SJCRH30 (cell line): Measurements from ENCODE around the gene SPINDOC. TPM values are rescaled to one million over a fixed set of nuclear protein-coding genes. Genes with fewer than 3 reads are reported as not detected.
A peak's percentile ranks its signal among the peaks of the same experiment; 100 is the strongest.
"Not testable (repeated sequence)": the region's sequence is repeated elsewhere in the genome, so short reads cannot be mapped to it uniquely, and the experiment has no call there.

Experiments used
- DNase-seq, 2 experiments: peaks; one replicate each; pipeline ENCODE4 v3.0.0-alpha.2; 2015 to 2020
- H3K27ac ChIP-seq: fragments of 250-450 bp; sonication (Bioruptor Pico); 2 replicates; pipeline ENCODE4 v1.5.1; 2020; ENCODE audit warnings: mild to moderate bottlenecking, moderate library complexity
- H3K27me3 ChIP-seq: fragments of 250-450 bp; sonication (Bioruptor Pico); 2 replicates; pipeline ENCODE4 v1.5.1; 2020; ENCODE audit warnings: mild to moderate bottlenecking, moderate library complexity
- H3K36me3 ChIP-seq: fragments of 250-450 bp; sonication (Bioruptor Pico); 2 replicates; pipeline ENCODE4 v1.5.1; 2020; ENCODE audit warnings: mild to moderate bottlenecking, moderate library complexity
- H3K4me1 ChIP-seq: fragments of 250-450 bp; sonication (Bioruptor Pico); 2 replicates; pipeline ENCODE4 v1.5.1; 2020; ENCODE audit warnings: mild to moderate bottlenecking, moderate library complexity
- H3K4me3 ChIP-seq: fragments of 250-450 bp; sonication (Bioruptor Pico); 2 replicates; pipeline ENCODE4 v1.5.1; 2020; ENCODE audit warnings: mild to moderate bottlenecking, moderate library complexity
- H3K9me3 ChIP-seq: fragments of 250-450 bp; sonication (Bioruptor Pico); replicated peaks from 2 replicates; pipeline ENCODE4 v1.5.1; 2020; ENCODE audit warnings: mild to moderate bottlenecking, moderate library complexity
- total RNA-seq: library from RNA; depleted of rRNA; stranded (reverse); fragments of >200 nt; shearing (Covaris generic); gene quantifications from 2 replicates; pipeline ENCODE4 v1.2.3, GENCODE V29; 2014

The SPINDOC gene
- total RNA-seq, 1 experiment from 2014 or later: 63.7 TPM

DNA sequence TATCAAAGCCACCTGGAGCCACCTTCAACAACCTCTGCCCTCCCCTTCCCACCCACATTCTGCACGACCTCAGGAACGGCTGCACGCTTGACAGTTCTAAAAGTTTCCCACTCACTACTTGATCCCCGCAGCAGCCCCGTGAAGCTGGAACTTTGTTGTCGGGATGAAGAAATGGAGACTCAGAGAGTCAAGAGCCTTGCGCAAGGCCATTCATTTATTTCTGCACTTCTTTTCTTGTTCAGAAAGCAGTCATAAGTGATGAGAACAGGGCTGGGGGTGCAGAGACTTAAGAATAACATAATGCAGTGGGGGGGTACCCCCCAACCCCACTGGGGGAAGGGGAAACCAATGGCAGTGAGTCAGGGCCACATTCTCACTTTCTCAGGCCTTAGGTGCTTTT lies 42.5 kb upstream of the SPINDOC start:
- no peaks in the 10 kb centered on the region for H3K9me3 ChIP-seq
- no peak overlapping the region for H3K4me3 ChIP-seq
- no peak overlapping the region for H3K27ac ChIP-seq
- H3K4me1 ChIP-seq: peaks cover 7% of the 10 kb centered on the region; the same call in 1 of the 2 replicates
- DNase-seq: no peak
- H3K27me3 ChIP-seq: peaks cover 4% of the 10 kb centered on the region; the same call in 1 of the 2 replicates
- no peaks in the 10 kb centered on the region for H3K36me3 ChIP-seq

DNA sequence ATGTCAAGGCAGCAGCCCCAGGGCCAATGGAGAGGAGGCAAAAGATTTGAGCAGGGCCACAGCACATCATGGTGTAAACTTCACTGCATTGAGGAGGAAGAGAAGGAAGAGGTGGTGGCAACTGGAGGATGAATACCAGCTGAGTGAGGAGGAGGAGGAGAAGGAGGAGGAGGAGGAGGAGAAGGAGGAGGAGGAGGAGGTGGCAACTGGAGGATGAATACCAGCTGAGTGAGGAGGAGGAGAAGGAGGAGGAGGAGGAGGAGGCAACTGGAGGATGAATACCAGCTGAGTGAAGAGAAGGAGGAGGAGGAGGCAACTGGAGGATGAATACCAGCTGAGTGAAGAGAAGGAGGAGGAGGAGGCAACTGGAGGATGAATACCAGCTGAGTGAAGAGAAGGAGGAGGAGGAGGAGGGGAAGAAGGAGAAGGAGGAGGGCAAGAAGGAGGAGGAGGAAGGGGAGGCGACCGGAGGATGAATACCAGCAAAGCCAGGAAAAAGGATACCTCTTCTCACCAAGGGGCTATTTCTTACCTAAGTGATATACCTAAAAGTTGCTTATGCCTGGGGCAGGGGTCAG lies 41.4 kb upstream of the SPINDOC start:
- not testable (repeated sequence) for DNase-seq, H3K27me3 ChIP-seq, H3K27ac ChIP-seq, H3K4me3 ChIP-seq, H3K9me3 ChIP-seq, H3K36me3 ChIP-seq, H3K4me1 ChIP-seq

DNA sequence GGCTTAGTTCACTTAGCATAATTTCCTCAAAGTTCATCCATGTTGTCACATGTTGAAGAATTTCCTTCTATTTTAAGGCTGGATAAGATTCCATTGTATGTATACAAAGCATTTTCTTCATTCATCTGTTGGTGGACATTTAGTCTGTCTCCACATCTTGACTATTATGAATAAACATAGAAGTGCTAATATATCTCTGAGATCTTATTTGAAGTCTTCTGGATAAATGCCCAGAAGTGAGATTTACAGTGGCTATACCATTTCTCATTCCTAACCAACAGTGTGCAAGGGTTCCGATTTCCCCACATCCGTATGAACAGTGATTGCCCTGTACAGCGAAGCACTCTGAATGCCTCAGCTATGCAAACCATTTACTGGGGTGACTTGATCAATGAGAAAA lies 38.1 kb upstream of the SPINDOC start:
- no peaks in the 10 kb centered on the region for H3K9me3 ChIP-seq
- no peak overlapping the region for H3K27ac ChIP-seq
- DNase-seq: no peak
- no peak overlapping the region for H3K4me3 ChIP-seq
- no peaks in the 10 kb centered on the region for H3K36me3 ChIP-seq
- H3K27me3 ChIP-seq: peaks cover 4% of the 10 kb centered on the region; the same call in 1 of the 2 replicates
- H3K4me1 ChIP-seq: no peaks in the 10 kb centered on the region

DNA sequence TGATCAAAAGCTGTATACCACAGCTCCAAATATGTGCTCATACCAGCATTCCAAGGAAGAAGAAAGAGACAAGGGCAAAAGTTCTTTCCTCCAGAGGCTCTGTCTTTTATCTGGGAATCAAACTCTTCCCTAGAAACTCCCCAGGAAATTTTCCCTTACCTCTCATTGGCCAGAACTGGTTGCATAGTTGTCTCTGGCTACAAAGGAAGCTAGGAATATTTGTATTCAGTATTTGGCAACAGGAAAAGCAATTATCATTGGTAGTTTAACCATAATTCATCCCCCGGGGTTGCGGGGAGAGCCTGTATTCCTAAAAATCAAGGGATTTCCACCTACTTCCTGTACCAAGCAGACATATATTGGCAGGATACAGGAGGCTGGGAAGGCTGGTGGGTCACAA lies 34.2 kb upstream of the SPINDOC start:
- no peak for DNase-seq

DNA sequence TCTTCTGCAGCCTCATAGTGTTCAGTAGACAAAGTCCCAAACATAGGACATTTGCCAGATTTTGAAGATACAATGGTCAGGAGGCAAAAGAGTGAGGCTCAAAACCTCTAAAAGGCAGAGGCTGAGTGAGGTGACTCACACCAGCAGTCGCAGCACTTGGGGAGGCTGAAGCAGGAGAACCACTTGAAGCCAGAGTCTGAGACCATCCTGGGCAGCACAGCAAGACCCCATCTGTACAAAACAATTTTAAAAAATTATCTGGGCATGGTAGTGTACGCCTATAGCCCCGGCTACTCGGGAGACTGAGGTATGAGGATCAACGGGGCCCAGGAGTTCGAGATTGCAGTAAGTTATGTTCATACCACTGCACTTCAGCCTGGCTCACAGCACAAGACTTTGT lies 30.5 kb upstream of the SPINDOC start:
- H3K36me3 ChIP-seq: no peaks in the 10 kb centered on the region
- no peak for DNase-seq
- H3K4me1 ChIP-seq: peaks cover 5% of the 10 kb centered on the region
- no peaks in the 10 kb centered on the region for H3K9me3 ChIP-seq
- H3K4me3 ChIP-seq: no peak overlapping the region
- no peaks in the 10 kb centered on the region for H3K27me3 ChIP-seq
- H3K27ac ChIP-seq: no peak overlapping the region

More for the DNA sequence above, 34.2 kb upstream of the SPINDOC start:
- H3K36me3 ChIP-seq: no peaks in the 10 kb centered on the region
- no peak overlapping the region for H3K27ac ChIP-seq
- H3K4me1 ChIP-seq: no peaks in the 10 kb centered on the region; the same call in 1 of the 2 replicates
- no peak overlapping the region for H3K4me3 ChIP-seq
- no peaks in the 10 kb centered on the region for H3K27me3 ChIP-seq
- H3K9me3 ChIP-seq: no peaks in the 10 kb centered on the region

DNA sequence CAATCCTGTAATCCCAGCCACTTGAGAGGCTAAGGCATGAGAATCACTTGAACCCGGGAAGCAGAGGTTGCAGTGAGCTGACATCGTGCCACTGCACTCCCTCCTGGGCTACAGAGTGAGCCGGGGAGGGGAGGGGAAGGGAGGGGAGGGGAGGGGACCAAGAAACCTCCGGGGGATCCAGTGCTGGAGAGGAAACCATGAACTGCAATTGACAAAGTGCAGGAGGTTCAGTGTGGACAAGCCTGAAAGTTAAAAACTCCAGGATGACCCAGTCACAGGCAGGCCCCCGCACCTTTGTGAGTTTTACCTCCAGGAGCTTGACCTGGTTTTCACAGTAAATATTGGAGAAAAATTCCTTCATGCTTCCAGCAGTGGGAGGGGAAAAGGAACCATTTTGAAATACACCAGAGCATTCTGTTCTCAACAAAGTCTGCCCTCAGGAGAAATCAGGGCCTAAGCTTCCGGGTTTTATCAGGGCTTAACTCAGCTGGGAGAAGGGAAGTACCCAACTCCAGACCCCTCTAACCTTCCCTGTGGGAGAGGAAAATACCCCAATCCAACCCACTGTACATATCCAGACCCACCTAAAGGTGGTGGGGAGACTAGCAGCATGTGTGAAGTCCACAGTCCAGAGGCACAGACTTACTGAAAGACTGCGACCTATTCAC lies 29.2 kb upstream of the SPINDOC start:
- Histone ChIP-seq H3K4me1 (peaks cover 5% of the 10 kb centered on the region), H3K9me3 (no peaks in the 10 kb centered on the region), H3K4me3 (no peak overlapping the region), H3K27me3 (no peaks in the 10 kb centered on the region), H3K27ac (no peak overlapping the region), H3K36me3 (no peaks in the 10 kb centered on the region)
- DNase-seq: no peak

DNA sequence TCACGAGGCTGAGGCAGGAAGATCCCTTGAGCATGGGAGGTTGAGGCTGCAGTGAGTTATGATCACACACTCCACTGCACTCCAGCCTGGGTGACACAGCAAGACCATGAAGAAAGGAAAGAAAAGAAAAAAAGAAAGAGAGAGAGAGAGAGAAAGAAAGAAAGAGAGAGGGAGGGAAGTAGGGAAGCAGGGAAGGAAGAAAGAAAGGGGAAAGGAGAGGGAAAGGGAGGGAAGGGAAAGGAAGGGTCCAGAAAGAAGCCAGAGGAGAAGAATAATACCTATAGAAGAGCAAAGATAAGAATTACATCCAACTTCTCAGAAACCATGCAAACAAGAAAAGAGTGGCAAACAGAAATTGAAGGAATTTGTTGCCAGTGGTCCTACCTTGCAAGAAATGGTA lies 27.4 kb upstream of the SPINDOC start:
- H3K36me3 ChIP-seq: no peaks in the 10 kb centered on the region
- no peak overlapping the region for H3K4me3 ChIP-seq
- H3K27ac ChIP-seq: no peak overlapping the region
- no peaks in the 10 kb centered on the region for H3K9me3 ChIP-seq
- no peaks in the 10 kb centered on the region for H3K27me3 ChIP-seq
- no peak for DNase-seq
- peaks cover 5% of the 10 kb centered on the region for H3K4me1 ChIP-seq

DNA sequence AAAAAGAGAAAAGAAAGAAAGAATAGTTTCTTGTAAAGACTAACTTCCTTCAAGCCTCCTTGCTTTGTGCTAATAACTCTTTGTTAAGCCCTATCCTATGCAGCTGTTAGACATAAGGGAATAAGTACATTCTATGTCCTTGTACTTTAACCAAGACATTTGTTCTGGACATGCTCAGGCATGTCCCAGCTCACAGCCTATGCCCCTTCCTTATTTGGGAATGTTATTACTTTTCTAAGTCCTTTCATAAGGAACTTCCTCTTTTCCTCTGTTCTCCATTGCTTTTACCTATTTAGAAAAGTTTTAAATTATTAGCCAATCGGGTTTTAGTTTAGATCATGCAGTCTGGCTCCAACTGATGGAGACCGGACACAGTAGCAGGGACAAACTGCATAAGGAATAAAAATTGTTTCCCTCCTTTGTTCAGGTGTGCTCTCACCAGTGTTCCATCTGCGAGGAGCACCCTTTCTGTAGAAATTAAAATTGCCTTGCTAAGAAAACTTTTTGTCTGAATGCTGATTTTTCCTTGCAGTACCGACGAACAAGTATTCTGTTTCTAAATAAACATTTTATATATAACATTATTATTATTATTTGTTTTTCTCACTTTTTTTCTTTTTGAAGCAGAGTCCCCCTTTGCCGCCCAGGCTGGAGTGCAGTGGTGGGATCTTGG lies 21.6 kb upstream of the SPINDOC start:
- Histone ChIP-seq H3K36me3 (no peaks in the 10 kb centered on the region), H3K9me3 (peaks cover 10% of the 10 kb centered on the region), H3K27me3 (no peaks in the 10 kb centered on the region), H3K4me3 (no peak overlapping the region), H3K4me1 (no peaks in the 10 kb centered on the region), H3K27ac (no peak overlapping the region)
- peak; percentile 33 to 50 for DNase-seq

DNA sequence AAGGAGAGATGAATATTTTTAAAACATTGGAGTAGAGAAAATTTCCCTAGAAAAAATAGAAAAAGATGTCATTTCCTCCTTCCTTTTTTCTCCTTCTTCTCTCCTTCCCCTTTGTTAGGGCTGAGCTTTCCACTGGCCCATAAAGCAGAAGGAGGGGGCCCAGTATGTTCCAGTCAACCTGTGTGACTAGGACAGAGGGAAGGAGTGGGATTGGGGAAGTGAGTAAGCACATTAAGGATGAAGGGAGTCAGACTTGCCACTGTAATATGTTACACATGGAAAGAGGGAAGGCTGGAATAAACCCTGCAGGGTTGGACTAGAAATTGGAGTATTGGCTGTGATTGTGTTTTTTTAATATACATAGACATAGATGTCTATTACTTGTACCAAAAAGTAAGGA lies 20.1 kb upstream of the SPINDOC start:
- Histone ChIP-seq H3K27ac (no peak overlapping the region), H3K9me3 (peaks cover 10% of the 10 kb centered on the region), H3K36me3 (no peaks in the 10 kb centered on the region), H3K4me3 (no peak overlapping the region), H3K27me3 (no peaks in the 10 kb centered on the region), H3K4me1 (no peaks in the 10 kb centered on the region)
- DNase-seq: no peak

DNA sequence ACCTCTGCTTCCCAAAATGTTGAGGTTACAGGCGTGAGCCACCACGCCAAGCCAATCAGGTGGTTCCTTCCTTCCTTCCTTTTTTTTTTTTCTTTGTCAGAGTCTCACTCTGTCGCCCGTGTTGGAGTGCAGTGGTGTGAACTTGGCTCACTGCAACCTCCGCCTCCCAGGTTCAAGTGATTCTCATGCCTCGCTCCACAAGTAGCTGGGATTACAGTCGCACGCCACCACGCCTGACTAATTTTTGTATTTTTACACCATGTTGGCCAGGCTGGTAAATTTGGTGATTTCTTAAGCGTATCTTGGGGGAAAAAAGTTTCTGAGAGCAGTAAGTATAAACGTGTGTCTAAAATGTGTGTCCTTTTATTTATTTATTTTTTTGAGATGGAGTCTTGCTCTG lies 18.2 kb upstream of the SPINDOC start:
- no peak overlapping the region for H3K4me3 ChIP-seq
- peaks cover 10% of the 10 kb centered on the region for H3K9me3 ChIP-seq
- H3K4me1 ChIP-seq: no peaks in the 10 kb centered on the region
- no peak overlapping the region for H3K27ac ChIP-seq
- DNase-seq: no peak
- H3K36me3 ChIP-seq: no peaks in the 10 kb centered on the region
- no peaks in the 10 kb centered on the region for H3K27me3 ChIP-seq

DNA sequence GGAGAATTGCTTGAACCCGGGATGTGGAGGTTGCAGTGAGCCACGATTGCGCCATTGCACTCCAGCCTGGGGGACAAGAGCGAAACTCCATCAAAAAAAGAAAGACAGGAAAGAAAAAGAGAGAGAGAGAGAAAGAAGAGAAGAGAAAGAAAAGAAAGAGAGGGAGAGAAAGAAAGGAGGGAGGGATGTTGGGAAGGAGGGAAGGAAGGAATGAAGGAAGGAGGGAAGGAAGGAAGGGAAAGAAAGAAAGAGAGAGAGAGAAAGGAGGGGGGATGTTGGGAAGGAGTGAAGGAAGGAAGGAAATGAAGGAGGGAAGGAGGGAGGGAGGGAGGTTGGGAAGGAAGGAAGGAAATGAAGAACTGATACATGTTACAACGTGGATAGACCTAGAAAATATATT lies 12.3 kb upstream of the SPINDOC start:
- H3K27me3 ChIP-seq: no peaks in the 10 kb centered on the region
- H3K4me3 ChIP-seq: no peak overlapping the region
- peaks cover 6% of the 10 kb centered on the region; the same call in 1 of the 2 replicates for H3K4me1 ChIP-seq
- no peak for DNase-seq
- H3K9me3 ChIP-seq: no peaks in the 10 kb centered on the region
- H3K27ac ChIP-seq: no peak overlapping the region
- H3K36me3 ChIP-seq: no peaks in the 10 kb centered on the region

DNA sequence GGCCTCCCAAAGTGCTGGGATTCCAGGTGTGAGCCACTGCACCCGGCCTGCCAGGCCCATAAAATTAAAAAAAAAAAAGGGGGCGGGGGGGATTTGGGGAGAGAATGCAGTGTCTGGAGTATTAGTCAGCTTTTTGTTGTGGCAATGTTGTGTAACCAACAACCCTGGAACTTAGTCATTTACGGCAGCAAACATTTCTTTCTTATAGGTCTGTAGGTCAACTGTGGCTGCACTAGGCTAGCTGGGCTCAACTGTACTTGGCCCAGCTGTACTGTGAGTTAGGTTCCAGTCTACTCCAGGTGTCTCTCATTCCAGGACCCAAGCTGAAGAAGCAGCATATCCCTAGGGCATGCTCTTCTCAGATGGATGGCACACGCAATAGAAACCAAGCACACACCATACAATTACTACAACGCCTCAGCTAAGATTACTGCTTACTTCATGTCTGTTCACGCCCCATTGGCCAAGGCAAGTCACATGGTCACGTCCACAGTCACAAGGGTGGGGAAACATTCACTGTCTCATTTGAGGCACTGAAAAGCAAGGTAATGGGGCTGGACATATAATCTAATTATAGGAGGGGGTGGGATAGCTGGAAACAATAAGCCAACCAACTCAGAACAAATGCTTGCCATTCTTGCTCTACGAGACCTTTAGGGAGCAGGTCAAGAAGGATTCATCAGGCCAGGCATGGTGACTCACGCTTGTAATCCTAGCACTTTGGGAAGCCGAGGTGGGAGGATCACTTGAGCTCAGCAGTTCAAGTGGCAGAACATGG lies 10.4 kb upstream of the SPINDOC start:
- Histone ChIP-seq H3K9me3 (no peaks in the 10 kb centered on the region), H3K27ac (no peak overlapping the region), H3K4me1 (peaks cover 6% of the 10 kb centered on the region; the same call in 1 of the 2 replicates), H3K36me3 (no peaks in the 10 kb centered on the region), H3K27me3 (no peaks in the 10 kb centered on the region), H3K4me3 (no peak overlapping the region)
- DNase-seq: peak; percentile 17 to 27

DNA sequence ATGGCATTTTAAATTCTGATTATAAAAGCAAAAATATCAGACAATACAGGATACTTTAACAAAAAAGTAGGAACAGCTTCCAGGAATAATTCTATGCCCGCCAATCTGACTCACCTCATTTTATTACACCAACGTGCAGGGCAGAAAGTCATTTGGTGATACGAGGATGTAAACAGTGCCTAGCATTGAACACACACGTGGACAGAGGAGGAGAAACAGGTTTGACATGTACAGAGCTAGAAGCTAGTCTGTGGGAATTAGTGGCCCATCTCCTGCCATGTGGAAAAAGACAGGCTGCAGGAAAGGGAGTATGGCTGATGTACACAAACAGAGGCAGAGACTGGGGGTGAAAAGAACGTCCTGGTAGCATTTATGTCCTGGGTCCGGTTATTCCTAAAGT lies 9.0 kb upstream of the SPINDOC start:
- Histone ChIP-seq H3K36me3 (no peaks in the 10 kb centered on the region), H3K4me1 (peaks cover 6% of the 10 kb centered on the region; the same call in 1 of the 2 replicates), H3K4me3 (no peak overlapping the region), H3K9me3 (no peaks in the 10 kb centered on the region), H3K27ac (no peak overlapping the region), H3K27me3 (no peaks in the 10 kb centered on the region)
- no peak for DNase-seq

DNA sequence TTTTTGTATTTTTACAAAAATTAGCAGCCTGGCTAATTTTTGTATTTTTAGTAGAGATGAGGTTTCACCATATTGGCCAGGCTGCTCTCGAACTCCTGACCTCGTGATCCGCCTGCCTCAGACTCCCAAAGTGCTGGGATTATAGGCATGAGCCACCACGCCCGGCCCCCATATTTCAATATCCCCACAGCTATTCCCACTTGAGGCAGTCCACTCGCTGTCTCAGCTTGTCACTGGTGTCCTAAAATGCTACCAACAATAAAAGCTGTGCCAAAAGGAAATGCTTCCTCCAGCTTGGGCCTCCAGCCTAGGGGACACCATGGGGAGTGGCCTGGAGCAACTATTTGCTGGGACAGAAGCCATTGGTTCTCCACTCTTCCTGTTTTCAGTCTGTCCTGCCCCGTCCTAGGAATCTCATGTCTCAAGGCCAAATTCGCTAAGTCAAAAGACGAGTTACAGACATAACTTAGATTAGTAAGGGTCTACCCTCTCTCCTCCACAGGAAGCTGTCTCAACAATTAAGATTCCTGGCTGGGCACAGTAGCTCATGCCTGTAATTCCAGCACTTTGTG lies 7.3 kb upstream of the SPINDOC start:
- no peaks in the 10 kb centered on the region for H3K36me3 ChIP-seq
- no peaks in the 10 kb centered on the region for H3K27me3 ChIP-seq
- no peaks in the 10 kb centered on the region for H3K9me3 ChIP-seq
- H3K27ac ChIP-seq: no peak overlapping the region
- DNase-seq: no peak
- H3K4me3 ChIP-seq: no peak overlapping the region
- peaks cover 6% of the 10 kb centered on the region; the same call in 1 of the 2 replicates for H3K4me1 ChIP-seq

DNA sequence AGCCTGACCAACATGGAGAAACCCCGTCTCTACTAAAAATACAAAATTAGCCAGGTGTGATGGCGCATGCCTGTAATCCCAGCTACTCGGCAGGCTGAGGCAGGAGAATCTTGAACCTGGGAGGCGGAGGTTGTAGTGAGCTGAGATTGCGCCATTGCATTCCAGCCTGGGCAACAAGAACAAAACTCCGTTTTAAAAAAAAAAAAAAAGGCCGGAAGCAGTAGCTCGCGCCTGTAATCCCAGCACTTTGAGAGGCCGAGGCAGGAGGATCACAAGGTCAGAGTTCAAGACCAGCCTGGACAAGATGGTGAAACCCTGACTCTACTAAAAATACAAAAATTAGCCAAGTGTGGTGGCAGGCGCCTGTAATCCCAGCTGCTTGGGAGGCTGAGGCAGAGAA lies 2.9 kb upstream of the SPINDOC start:
- not testable (repeated sequence) for H3K9me3 ChIP-seq, H3K4me1 ChIP-seq, DNase-seq, H3K27me3 ChIP-seq, H3K27ac ChIP-seq, H3K36me3 ChIP-seq, H3K4me3 ChIP-seq
